Stimulated activated CD4-positive, alpha-beta T cell treated with anti-CD3 and anti-CD28 coated beads, Interleukin-2, amount 100 ng/mL, for 24 hours (primary cell): ENCODE results near the gene LRRC70.

Experiments
- DNase-seq, 2 donors: peaks; one replicate each; pipeline ENCODE4 v3.0.0-alpha.2; 2020

LRRC70 gene

DNA sequence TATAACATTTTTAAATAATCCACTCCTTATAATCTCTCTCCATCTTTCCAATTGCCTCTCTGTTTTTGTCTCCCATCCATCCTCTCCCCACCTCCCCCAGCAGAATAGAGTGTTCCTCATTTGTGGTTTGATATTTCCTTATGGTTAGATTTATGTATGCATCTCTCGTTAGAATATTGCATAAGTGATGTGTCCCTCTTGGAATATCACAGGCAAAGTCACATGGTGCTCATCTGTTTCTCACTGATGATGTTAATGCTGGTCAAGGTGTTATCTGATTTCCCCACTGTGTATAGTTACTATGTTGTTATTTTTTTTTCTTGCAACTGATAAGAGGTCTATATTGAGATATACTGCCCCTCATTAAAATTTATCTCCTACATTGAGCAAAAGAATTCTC, 3.1 kb upstream of the LRRC70 start:
- DNase-seq: no peak

DNA sequence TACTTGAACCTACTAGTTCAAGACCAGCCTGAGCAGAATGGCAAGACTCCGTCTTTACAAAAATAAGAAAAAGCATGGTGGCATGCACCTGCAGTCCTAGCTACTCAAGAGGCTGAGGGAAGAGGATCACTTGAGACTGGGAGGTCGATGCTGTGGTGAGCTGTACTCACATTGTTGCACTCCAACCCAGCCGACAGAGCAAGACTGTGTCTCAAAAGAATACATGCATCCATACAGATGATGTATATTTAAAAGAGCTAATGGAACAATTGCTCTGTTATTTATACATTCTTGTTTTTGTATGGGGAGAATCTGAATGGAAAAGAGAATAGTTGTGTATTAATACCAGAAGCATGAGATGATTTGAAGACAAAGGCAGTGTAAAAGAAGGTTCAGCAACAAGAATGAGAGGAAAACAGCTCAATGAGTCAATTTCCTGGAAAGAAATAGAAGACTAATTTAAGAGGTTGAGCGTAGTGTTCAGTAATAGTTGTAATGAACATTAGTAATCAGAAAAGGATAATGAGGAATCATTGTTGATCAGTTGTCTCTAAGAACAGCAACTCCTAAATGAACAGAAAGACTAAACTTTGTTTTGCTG, 1.9 kb upstream of the LRRC70 start:
- DNase-seq: no peak

DNA sequence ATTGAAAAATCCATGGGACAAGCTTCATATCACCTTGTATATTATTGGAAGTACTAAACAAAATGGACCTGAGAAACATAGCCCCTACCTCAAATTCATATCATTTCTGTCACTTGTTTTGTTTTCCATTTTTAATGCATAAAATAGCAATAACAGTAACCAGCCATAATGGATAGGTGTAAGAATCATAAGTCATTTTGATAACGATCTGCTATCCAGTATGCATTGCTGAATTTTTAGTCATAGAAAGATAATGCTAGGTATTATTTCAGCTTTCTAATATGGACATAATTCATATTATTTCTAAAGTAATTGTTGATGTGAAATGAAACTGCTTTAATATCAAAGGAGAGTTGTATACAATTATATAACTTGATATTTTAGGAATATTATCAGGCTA, 1.1 kb upstream of the LRRC70 start:
- DNase-seq: no peak

DNA sequence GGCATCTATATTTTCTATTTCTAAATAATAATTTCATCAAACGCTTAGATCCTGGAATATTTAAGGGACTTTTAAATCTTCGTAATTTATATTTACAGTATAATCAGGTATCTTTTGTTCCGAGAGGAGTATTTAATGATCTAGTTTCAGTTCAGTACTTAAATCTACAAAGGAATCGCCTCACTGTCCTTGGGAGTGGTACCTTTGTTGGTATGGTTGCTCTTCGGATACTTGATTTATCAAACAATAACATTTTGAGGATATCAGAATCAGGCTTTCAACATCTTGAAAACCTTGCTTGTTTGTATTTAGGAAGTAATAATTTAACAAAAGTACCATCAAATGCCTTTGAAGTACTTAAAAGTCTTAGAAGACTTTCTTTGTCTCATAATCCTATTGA, 1.1 kb downstream of the LRRC70 start:
- no peak for DNase-seq

DNA sequence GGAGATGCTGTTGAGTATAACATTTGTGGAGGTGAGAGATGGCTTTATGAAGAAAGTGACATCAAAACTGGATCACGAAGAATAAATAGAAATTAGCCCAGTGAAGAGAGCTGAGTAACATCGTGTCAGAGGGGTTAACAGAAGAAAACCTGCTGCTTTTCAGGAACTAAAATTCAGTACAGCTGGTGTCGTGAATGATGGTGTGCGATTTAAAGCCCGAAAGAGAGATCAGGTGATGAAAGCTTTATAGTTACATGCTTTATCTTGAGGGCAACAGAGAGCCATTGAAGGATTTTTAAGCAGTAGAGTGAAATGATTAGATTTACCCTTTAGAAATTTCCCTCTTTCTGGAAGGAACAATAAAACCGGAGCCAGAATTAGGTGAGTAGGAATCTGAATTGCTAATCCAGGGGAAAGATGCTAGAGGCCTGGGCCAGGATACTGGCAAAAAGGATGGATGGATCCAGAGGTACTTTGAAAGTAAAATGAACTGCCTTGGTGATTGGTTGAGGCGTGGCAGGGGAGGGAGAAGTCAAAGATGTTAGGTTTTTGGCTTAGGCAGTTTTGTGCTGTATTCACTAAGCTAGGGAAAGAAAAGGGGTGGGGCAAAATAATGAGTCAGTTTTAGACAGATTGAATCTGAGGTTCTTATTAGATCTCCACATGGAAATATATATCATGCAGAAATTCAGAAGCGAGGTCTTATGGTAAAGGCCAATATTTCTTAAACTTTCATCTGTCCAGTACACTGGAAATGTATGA, 3.4 kb downstream of the LRRC70 start:
- no peak for DNase-seq

DNA sequence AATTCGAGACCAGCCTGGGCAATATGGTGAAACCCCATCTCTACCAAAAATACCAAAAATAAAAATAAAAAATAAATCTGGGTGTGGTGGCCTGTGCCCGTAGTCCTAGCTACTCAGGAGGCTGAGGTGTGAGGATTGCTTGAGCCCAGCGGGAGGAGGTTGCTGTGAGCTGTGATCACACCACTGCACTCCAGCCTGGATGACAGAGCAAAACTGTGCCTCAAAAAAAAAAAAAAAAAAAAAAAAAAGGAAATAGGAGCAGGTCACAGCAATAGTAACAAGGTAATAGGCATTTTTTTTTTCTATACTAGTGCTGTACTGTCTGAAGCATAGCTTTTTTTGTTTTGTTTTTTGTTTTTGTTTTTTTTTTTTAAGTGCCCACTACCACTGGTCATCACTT, 5.8 kb downstream of the LRRC70 start:
- DNase-seq: no peak

DNA sequence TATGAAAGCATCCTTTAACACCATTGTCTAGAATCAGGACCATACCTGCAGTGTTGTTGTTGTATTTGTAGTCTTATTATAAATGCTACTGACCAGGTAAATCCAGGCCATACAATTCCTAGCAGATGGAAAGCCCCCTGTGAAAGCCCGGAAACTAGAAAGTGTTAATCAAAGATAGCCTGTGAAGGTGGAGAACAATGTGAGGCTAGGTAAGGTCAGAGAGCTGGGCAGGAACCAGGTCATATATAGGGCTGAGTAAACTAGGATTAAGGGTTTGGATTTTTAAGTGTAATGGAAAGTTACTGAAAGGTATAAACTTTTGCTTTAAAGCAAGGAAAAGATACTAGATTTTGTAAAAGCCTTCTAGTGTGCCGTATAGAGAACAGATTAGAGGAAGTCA, 6.7 kb downstream of the LRRC70 start:
- DNase-seq: no peak

DNA sequence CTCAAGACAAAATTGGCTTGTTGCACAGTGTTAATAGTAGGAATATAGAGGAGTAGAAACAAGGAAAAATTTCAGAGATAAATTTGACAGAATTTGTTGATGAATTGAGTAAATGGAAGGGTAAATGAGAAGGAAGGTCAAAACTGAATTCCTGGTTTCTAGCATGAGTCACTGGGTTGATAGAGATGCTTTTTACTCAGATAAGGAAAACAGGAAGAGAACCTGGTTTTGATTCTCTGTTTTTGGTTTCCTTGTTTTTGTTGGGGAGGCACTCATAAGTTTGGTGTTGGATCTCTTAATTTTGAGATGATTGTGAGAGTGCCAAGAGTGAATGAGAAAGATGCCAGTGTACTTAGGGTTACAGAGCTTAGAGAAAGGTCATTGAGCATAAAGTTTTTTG, 7.1 kb downstream of the LRRC70 start:
- no peak for DNase-seq

DNA sequence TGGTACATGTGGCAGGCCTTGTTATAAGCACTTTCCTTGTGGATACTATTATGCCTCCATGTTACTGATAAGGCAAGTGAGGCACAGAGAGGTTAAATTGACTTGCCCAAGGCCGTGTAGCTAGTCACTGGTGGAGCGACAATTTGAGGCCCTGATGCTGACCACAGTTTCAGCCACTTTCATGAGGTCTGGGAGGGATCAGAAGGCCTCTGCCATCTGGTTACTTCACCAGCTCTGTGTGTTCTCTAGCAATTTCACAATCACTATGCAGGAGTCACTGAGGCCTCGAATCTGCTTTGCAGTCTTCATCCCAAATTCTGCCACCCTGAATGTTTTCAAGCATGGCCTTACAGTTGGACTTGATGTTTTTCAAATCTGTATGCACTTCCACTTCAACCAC, 9.1 kb downstream of the LRRC70 start:
- no peak for DNase-seq

DNA sequence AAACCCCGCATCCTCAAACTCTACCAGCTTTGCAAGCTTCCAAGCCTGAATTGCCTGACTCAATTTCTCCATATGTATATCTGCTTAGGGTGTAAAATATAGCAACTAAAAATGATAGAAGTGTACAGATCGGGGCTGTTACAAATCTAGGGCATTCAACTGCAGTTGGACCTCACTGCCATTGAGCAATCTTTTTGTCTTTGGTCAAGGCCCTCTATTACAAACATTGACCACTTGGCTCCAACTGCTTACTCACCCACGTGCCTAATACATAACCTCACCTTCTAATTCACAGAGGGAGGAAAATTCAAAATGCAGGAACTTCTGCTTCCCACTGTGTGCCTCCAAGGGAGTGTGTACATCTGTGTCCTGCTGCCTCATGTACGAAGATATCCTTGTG, 10.0 kb downstream of the LRRC70 start:
- no peak for DNase-seq

DNA sequence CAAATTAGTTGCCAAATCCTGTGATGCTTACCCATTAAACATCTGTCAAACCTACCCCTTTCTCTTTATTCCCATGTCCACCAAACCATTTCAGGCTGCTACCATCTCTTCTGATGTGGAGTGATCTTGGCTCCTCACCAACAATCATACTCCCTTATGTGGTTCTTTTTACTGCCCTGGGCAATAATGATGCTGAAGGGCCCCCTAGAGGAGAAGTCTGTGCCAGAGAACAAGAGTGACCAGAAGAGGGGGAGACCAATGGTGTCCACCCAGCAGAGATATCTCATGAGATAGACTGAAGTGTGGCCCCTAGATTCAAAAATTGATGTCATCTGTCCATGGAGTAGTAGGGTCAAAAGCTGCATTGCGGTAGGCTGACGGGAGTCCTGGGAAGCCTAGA, 10.9 kb downstream of the LRRC70 start:
- DNase-seq: no peak

DNA sequence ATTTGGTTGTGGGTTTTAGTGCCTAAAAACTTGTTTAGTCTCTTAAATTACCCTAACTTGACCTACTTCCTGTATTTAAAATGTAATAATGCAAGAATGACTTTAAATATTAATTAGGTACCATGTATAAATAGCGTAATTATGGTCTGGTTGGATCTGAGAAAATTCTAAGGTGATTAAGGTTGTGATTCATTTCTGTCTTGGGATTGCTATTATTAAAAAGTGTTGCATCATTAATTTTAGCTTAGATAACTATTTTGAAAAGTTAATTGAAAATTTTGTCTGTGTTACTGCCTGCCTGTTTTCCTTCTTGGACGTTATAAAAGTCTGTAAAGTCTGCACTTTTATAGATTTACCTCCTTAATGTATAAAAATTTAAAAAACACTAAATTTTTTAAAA, 11.8 kb downstream of the LRRC70 start:
- DNase-seq: no peak

DNA sequence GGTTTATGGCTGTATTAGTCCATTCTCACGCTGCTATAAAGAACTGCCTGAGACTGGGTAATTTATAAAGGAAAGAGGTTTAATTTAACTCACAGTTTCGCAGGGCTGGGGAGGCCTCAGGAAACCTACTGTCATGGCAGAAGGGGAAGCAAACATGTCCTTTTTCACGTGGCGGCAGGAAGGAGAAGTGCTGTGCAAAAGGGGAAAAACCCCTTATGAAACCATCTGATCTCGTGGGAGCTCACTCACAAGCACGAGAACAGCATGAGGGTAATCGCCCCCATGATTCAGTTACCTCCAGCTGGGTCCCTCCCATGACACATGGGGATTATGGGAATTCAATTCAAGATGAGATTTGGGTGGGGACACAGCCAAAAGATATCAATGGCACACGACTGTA, 13.9 kb downstream of the LRRC70 start:
- no peak for DNase-seq

DNA sequence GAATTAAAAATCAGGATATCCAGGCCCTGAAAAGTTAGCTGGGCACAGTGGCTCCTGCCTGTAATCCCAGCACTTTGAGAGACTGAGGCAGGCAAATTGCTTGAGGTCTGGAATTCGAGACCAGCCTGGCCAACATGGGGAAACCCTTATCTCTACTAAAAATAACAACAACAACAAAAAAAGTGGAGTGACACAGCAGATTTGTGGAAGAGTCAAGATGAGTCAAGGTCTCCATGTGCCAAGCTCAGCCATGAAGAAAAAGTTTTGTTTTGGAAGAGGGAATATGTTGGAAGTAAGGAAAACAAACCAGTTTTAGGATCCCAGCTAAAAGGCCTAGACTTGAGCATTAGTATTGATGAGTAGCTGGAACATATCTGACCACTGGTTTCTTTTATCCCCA, 14.7 kb downstream of the LRRC70 start:
- DNase-seq: no peak

DNA sequence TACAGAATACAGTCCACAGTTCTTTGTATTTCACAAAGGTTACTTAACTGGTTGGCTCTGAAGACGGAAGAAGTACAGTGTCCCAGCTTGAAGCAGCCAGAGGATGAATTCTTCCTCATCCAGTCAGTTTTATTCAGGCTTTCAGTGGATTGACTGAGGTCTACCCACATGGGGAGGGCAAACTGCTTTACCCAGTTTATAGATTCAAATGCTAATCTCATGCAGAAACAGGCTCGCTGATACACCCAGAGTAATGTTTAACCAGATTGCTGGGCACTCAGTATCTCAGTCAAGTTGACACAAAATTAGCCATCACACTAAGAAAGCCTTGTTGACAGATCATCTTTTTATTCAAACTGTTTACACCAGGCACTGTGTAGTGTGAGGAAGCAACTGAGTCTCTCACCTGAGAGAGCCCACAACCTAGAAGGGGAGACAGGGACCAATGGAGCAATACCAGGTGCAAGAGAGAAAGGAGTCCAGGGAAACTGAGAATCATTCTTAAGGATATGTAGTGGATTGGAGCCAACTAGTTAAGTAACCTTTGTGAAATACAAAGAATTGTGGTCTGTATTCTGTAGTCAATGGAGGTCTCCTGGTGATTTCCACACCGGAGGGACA, 15.9 kb downstream of the LRRC70 start:
- no peak for DNase-seq

DNA sequence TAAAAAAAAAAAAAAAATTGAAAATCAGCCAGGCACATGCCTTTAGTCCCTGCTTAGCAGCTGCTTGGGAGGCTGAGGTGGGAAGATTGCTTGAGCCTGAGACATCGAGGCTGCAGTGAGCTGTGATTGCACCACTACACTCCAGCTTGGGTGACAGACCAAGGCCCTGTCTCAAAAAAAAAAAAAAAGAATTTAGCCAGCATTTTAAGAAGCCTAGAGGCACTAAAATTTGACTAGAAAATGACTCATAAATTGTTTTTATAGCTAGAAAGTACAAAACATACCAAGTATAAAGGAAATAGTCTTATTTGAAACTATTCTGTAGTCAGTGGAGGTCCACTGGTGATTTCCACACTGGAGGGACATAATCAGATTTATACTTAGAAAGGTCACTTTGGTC, 17.5 kb downstream of the LRRC70 start:
- no peak for DNase-seq

DNA sequence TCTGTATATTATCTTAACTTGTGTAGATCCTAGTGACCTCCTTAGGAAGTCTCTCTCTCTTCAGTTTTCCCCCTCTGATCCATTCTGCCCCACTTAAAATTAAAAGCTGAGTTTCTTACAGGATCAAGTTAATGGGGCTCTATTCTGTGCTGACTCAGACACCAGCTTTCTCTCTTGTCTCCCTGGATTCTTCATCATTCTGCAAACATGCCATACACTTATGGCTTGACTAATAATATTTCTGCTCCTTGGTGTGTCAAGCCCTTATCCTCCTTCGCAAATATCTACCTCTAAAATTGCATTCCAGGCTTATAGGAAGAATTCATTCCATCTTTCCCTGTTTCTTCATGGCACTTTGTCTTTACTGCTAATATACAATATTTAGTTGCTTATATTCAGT, 18.1 kb downstream of the LRRC70 start:
- no peak for DNase-seq

DNA sequence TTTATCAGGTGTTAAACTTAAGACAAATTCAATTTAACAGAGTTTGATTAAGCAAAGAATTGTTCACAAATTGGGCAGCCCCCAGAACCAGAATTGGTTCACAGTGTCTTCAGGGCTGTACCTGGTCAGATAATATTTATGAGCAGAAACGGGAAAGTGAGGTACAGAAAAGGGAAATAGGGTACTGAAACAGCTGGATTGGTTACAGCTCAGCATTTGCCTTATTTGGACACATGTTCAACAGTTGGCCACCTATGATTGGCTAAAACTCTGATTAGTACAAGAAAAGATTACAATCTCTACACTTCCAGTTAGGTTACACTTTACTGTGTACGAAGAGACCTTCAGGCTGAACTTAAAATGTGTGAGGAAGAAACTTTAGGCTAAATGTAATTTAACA, 18.7 kb downstream of the LRRC70 start:
- DNase-seq: no peak

DNA sequence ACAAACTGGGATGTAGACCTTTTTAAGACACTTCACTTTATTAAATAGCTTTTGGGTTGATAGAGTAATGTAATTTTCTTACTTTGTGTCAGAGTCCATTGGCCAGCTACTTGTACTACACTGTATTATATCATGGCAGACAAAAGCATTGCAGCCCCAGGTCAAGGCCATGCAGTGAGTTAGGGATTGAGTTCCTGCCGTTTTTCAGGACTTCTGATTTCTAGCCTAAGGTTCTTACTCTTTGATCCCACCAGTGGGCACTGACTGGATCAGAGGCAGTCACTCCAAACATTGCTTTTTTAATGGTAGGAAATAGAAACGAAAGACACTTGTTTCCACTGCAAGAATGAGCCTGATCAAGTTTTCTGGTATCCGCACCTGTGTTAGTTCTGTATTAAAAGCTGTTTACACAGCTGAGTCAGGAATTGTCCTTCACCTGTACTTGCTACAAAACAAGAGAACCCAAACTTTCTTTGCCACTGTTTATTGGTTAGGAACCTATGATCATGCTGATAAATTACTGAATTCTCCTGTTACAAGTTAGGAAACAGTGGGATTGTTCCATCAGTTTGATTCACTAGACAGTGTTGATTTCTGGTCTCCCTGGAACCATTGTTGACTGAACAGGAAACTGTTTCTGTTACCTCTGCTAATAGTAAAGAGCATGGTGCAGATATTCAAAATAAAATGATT, 22.1 kb downstream of the LRRC70 start:
- DNase-seq: no peak

DNA sequence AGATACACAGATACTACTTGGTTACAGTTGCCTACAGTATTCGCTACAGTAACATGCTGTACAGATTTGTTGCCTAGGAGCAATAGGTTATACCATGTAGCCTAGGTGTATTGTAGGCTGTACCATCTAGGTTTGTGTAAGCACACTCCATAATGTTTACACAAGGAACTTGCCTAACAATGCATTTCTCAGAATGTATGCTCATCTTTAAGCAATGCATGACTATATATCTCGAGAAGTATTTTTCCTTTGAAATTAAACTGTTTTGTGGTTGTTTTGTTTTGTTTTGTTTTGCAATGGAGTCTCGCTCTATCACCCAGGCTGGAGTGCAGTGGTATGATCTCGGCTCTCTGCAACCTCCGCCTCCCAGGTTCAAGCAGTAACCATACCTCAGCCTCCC, 25.3 kb downstream of the LRRC70 start:
- no peak for DNase-seq

DNA sequence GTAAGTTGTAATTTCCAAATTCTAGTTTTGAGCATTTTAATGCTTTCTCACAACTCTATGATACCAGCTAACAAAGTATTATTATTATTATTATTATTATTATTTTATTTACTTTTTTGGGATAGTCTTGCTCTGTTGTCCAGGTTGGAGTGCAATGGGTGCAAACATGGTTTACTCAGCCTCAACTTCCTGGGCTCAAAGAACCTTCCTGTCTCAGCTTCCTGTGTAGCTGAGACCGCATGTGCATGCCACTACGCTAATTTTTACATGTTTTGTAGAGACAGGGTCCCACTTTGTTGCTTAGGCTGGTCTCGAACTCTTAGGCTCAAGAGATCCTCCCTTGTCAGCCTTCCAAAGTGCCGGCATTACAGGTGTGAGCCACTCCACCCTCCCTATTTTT, 27.0 kb downstream of the LRRC70 start:
- no peak for DNase-seq

DNA sequence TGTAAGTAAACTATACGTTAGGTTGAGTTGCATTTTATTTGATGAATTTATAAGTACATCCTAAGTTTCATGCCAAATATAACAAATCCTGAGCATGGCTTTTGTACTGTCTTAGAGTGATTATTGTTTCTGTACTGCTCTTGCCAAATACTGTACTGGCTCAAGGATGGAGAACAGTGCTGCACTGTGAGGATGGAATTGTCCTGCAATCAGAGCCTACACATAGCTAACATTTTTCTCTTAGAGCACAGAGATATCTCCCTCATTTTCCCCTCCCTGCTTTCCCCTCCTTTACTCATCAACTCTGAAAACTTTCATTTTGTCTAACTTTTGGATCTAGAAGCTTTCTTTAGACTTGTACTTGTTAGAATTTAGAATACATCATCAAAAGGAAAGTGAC, 28.3 kb downstream of the LRRC70 start:
- no peak for DNase-seq

DNA sequence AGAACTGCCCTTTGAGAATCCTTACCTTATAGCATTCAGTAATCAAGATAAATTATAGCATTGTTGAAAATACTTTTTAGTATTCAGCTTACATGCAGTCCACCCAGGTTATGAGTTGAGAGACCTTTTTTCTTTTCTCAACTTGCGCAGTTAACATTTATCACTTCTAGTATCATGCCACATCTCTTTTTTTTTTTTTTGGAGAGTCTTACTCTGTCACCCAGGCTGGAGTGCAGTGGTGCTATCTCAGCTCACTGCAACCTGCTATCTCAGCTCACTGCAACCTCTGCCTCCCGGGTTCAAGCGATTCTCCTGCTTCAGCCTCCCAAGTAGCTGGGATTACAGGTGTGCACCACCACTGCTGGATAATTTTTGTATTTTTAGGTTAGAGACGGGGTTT, 29.0 kb downstream of the LRRC70 start:
- no peak for DNase-seq
